GM23338 (cell line): ENCODE measurements around the gene CLCN2.
A peak's percentile ranks its signal among the peaks of the same experiment; 100 is the strongest.

Experiments used
- CREB1 ChIP-seq: fragments of 250-450 bp; sonication (Bioruptor Pico); IDR thresholded peaks from 2 replicates; pipeline ENCODE4 v1.5.0; 2020; ENCODE audit warnings: low read depth, mild to moderate bottlenecking, moderate library complexity
- CTCF ChIP-seq, 2 experiments: fragments of 200-600 bp in 1 of 2; sonication (generic) in 1 of 2; conservative IDR thresholded peaks; 2 replicates each; pipeline versions ENCODE4 v1.5.1 to v1.6.1; 2016 to 2017; ENCODE audit warnings: antibody characterized with exemption in 2 of 2, low read depth in 2 of 2, mild to moderate bottlenecking in 2 of 2, moderate library complexity in 1 of 2
- EZH2 ChIP-seq: fragments of 200-600 bp; sonication (generic); IDR thresholded peaks from one replicate; pipeline ENCODE4 v1.8.0; 2017; ENCODE audit warnings: antibody characterized with exemption, mild to moderate bottlenecking, low read depth; ENCODE audit not compliant: unreplicated experiment
- NANOG ChIP-seq: IDR thresholded peaks from 2 replicates; pipeline ENCODE4 v1.6.1; 2016; ENCODE audit warnings: antibody characterized with exemption, borderline replicate concordance
- POLR2AphosphoS5 ChIP-seq: IDR thresholded peaks from 2 replicates; pipeline ENCODE4 v1.6.1; 2016; ENCODE audit warnings: antibody characterized with exemption, low read depth
- REST ChIP-seq: IDR thresholded peaks from one replicate; pipeline ENCODE4 v1.6.1; 2018; ENCODE audit warnings: antibody characterized with exemption; ENCODE audit not compliant: unreplicated experiment
- TF ChIP-seq, protein P1 (sequence below): IDR thresholded peaks from 2 replicates; pipeline ENCODE4 v1.6.1; 2016; ENCODE audit warnings: antibody characterized with exemption

DNA sequence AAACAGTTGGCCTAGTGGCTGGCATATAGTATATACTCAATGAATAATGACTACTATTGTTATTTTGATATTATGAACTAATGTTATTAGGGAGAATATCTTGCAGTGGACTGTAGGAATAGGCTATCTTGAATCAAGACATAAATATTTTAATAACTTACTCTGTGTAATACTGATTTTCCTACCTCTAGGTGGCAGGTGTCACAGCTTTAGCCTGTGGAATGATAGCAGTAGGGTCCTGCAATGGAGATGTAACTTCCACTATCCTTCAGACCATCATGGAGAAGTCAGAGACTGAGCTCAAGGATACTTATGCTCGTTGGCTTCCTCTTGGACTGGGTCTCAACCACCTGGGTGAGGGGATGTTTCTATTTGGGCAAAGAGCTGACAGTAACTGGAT lies 55.8 kb downstream of the CLCN2 start:
- TF ChIP-seq CTCF (conservative IDR thresholded peaks at IDR 0.05; ENCODE audit: low read depth in 2 of 2) = peak; percentile 33 to 36; a peak in 3 of 4 replicates
- no peak for TF ChIP-seq EZH2
- TF ChIP-seq POLR2AphosphoS5 = no peak
- TF ChIP-seq NANOG = no peak
- TF ChIP-seq, protein P1, sequence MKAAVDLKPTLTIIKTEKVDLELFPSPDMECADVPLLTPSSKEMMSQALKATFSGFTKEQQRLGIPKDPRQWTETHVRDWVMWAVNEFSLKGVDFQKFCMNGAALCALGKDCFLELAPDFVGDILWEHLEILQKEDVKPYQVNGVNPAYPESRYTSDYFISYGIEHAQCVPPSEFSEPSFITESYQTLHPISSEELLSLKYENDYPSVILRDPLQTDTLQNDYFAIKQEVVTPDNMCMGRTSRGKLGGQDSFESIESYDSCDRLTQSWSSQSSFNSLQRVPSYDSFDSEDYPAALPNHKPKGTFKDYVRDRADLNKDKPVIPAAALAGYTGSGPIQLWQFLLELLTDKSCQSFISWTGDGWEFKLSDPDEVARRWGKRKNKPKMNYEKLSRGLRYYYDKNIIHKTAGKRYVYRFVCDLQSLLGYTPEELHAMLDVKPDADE = no peak
- TF ChIP-seq CREB1 (CRISPR knock-in tag) = no peak
- no peak for TF ChIP-seq REST
